ENCODE measurements around the gene SAE1.

The SAE1 gene

GRCh38 chr19:47168065-47168464, 37.4 kb downstream of the SAE1 start:
- DNase-seq, result no peak

- DNase-seq, result no peak
Observed at GRCh38 chr19:47172666-47173455, 42.2 kb downstream of the SAE1 start.

- DNase-seq, result no peak
Observed at GRCh38 chr19:47176071-47176626, 45.5 kb downstream of the SAE1 start.

- DNase-seq, result no peak
Observed at GRCh38 chr19:47176627-47177090, 46.0 kb downstream of the SAE1 start.

GRCh38 chr19:47179653-47180310, 49.1 kb downstream of the SAE1 start:
- no peak for DNase-seq

GRCh38 chr19:47183601-47184000, 53.0 kb downstream of the SAE1 start:
- no peak for DNase-seq

GRCh38 chr19:47186446-47187334, 56.1 kb downstream of the SAE1 start:
- DNase-seq, result no peak

GRCh38 chr19:47187335-47187655, 56.7 kb downstream of the SAE1 start:
- no peak for DNase-seq

GRCh38 chr19:47187797-47188196, 57.2 kb downstream of the SAE1 start:
- DNase-seq, result no peak

GRCh38 chr19:47188507-47189033, 57.9 kb downstream of the SAE1 start:
- DNase-seq, result no peak

GRCh38 chr19:47190167-47190727, 59.6 kb downstream of the SAE1 start:
- no peak for DNase-seq

GRCh38 chr19:47195434-47195833, 64.8 kb downstream of the SAE1 start:
- DNase-seq, result no peak

- no peak for DNase-seq
Observed at GRCh38 chr19:47197141-47197540, 66.5 kb downstream of the SAE1 start.

GRCh38 chr19:47200530-47200929, 69.9 kb downstream of the SAE1 start:
- no peak for DNase-seq

GRCh38 chr19:47203254-47203653, 72.6 kb downstream of the SAE1 start:
- no peak for DNase-seq

GRCh38 chr19:47209319-47210179, 78.9 kb downstream of the SAE1 start:
- no peak for DNase-seq

GRCh38 chr19:47210180-47210490, 79.5 kb downstream of the SAE1 start:
- no peak for DNase-seq

GRCh38 chr19:47210689-47211316, 80.2 kb downstream of the SAE1 start:
- DNase-seq, result peak; percentile 71 to 75

GRCh38 chr19:47215581-47215980, 84.9 kb downstream of the SAE1 start:
- no peak for DNase-seq

- no peak for DNase-seq
Observed at GRCh38 chr19:47221080-47221841, 90.6 kb downstream of the SAE1 start.

Measured in NCI-H2081 (cell line).